ENCODE data around the gene RAF1.

RAF1 gene

GRCh38 chr3:12653747-12654146, 10.2 kb downstream of the RAF1 start:
- no peaks in the 10 kb centered on the region for H3K27me3 ChIP-seq (ENCODE audit: low read length)
- H3K79me2 ChIP-seq (ENCODE audit: insufficient read depth, low read length) = peaks cover 97% of the 10 kb centered on the region
- H3K9ac ChIP-seq (ENCODE audit: low read length) = no peak overlapping the region
- no peak overlapping the region for H3K27ac ChIP-seq (ENCODE audit: low read depth, low read length)
- H3K4me3 ChIP-seq (ENCODE audit: insufficient read depth, low read length, poor library complexity, severe bottlenecking) = no peak overlapping the region
- peaks cover 16% of the 10 kb centered on the region for H4K20me1 ChIP-seq (ENCODE audit: low read depth, low read length)
- no peaks in the 10 kb centered on the region for H3K36me3 ChIP-seq (ENCODE audit: low read length)
- no peak overlapping the region for H2AFZ ChIP-seq (ENCODE audit: low read depth, low read length, severe bottlenecking)
- no peak overlapping the region for H3K4me2 ChIP-seq (ENCODE audit: low read depth, low read length, poor library complexity, severe bottlenecking)
- no peaks in the 10 kb centered on the region for H3K9me3 ChIP-seq (ENCODE audit: insufficient read depth, low read length)
- H3F3A ChIP-seq (ENCODE audit: insufficient read depth) = peaks cover 8% of the 10 kb centered on the region; the same call in 1 of the 2 replicates
- TF ChIP-seq EZH2phosphoT487 (conservative IDR thresholded peaks at IDR 0.05; ENCODE audit: low read length) = no peak
- no peak for TF ChIP-seq CTCF (IDR thresholded peaks at IDR 0.05; ENCODE audit: insufficient read depth, low read length, poor library complexity, severe bottlenecking)
- H3K9me2 ChIP-seq (replicated peaks; ENCODE audit: insufficient read depth, low read length) = no peaks in the 10 kb centered on the region

GRCh38 chr3:12648384-12648959, 15.4 kb downstream of the RAF1 start:
- peaks cover 97% of the 10 kb centered on the region for H3K79me2 ChIP-seq (ENCODE audit: insufficient read depth, low read length)

GRCh38 chr3:12644331-12644937, 19.5 kb downstream of the RAF1 start:
- Histone ChIP-seq H3K9ac (ENCODE audit: low read length) (no peak overlapping the region), H3K27me3 (ENCODE audit: low read length) (no peaks in the 10 kb centered on the region), H3K4me2 (ENCODE audit: low read depth, low read length, poor library complexity, severe bottlenecking) (no peak overlapping the region), H3K27ac (ENCODE audit: low read depth, low read length) (no peak overlapping the region), H4K20me1 (ENCODE audit: low read depth, low read length) (peaks cover 7% of the 10 kb centered on the region), H3F3A (ENCODE audit: insufficient read depth) (no peaks in the 10 kb centered on the region; the same call in 1 of the 2 replicates), H3K9me3 (ENCODE audit: insufficient read depth, low read length) (peaks cover 4% of the 10 kb centered on the region; the same call in 1 of the 2 replicates), H3K4me3 (ENCODE audit: insufficient read depth, low read length, poor library complexity, severe bottlenecking) (no peak overlapping the region), H3K36me3 (ENCODE audit: low read length) (no peaks in the 10 kb centered on the region), H2AFZ (ENCODE audit: low read depth, low read length, severe bottlenecking) (no peak overlapping the region), H3K79me2 (ENCODE audit: insufficient read depth, low read length) (peaks cover 93% of the 10 kb centered on the region), H3K9me2 (replicated peaks; ENCODE audit: insufficient read depth, low read length) (no peaks in the 10 kb centered on the region)
- TF ChIP-seq EZH2phosphoT487 (conservative IDR thresholded peaks at IDR 0.05; ENCODE audit: low read length) (no peak), CTCF (IDR thresholded peaks at IDR 0.05; ENCODE audit: insufficient read depth, low read length, poor library complexity, severe bottlenecking) (no peak)

More at GRCh38 chr3:12648384-12648959, 15.4 kb downstream of the RAF1 start:
- Histone ChIP-seq H3K4me3 (ENCODE audit: insufficient read depth, low read length, poor library complexity, severe bottlenecking) (no peak overlapping the region), H4K20me1 (ENCODE audit: low read depth, low read length) (peaks cover 7% of the 10 kb centered on the region), H3F3A (ENCODE audit: insufficient read depth) (peaks cover 8% of the 10 kb centered on the region), H3K27me3 (ENCODE audit: low read length) (no peaks in the 10 kb centered on the region), H2AFZ (ENCODE audit: low read depth, low read length, severe bottlenecking) (no peak overlapping the region), H3K27ac (ENCODE audit: low read depth, low read length) (peak overlapping the region; percentile 51), H3K9me2 (replicated peaks; ENCODE audit: insufficient read depth, low read length) (no peaks in the 10 kb centered on the region), H3K4me2 (ENCODE audit: low read depth, low read length, poor library complexity, severe bottlenecking) (peak overlapping the region; percentile 53), H3K9ac (ENCODE audit: low read length) (no peak overlapping the region), H3K9me3 (ENCODE audit: insufficient read depth, low read length) (no peaks in the 10 kb centered on the region), H3K36me3 (ENCODE audit: low read length) (no peaks in the 10 kb centered on the region)
- no peak for TF ChIP-seq EZH2phosphoT487 (conservative IDR thresholded peaks at IDR 0.05; ENCODE audit: low read length)
- TF ChIP-seq CTCF (IDR thresholded peaks at IDR 0.05; ENCODE audit: insufficient read depth, low read length, poor library complexity, severe bottlenecking) = no peak

Data from SU-DHL-6 (cell line).